IMR-90 (cell line): ENCODE data around the gene CHRNA10. TPM values are rescaled to one million over a fixed set of nuclear protein-coding genes. Genes with fewer than 3 reads are reported as not detected.

Source experiments
- ATAC-seq: fragments of 200-7000 bp; cut with Tn5 transposase; 2 replicates; pipeline ENCODE4 v1.9.1; 2020; ENCODE audit warnings: low read depth, mild to moderate bottlenecking, moderate library complexity
- BruUV-seq: library from RNA; stranded (reverse); fragments of 400-500 nt; replicated peaks from 2 replicates; lab custom pipeline; 2021; lab: Mats Ljungman, UMichigan
- CTCF ChIA-PET: fragments of 300-600 bp; formaldehyde crosslinking; extraction: SDS; loops from one replicate; lab custom pipeline; 2021; ENCODE audit warnings: antibody characterized with exemption; lab: Yijun Ruan, JAX
- POLR2A ChIA-PET: fragments of 300-600 bp; sonication (Branson Sonifier 250); formaldehyde crosslinking; loops from one replicate; lab custom pipeline; 2022; ENCODE audit warnings: antibody characterized with exemption; ENCODE audit not compliant: unreplicated experiment; lab: Charles Lee
- DNase-seq: peaks from one replicate; pipeline ENCODE4 v3.0.0; 2013
- H2AFZ ChIP-seq: replicated peaks from 2 replicates; pipeline ENCODE3; 2013; ENCODE audit warnings: low read length, mild to moderate bottlenecking; ENCODE audit not compliant: poor library complexity
- H2AK5ac ChIP-seq: 2 replicates; pipeline ENCODE4 v1.6.1; 2013; ENCODE audit warnings: low read depth, low read length, inconsistent platforms
- H2AK9ac ChIP-seq: replicated peaks from 2 replicates; pipeline ENCODE3; 2013; ENCODE audit warnings: mild to moderate bottlenecking, low read depth, low read length, moderate library complexity; ENCODE audit not compliant: poor library complexity
- H2BK120ac ChIP-seq: 2 replicates; pipeline ENCODE4 v1.6.1; 2013; ENCODE audit warnings: low read depth, low read length, inconsistent platforms
- H2BK15ac ChIP-seq: 3 replicates; pipeline ENCODE4 v1.6.1; 2013; ENCODE audit warnings: low read depth, low read length, inconsistent platforms
- H2BK20ac ChIP-seq: 2 replicates; pipeline ENCODE4 v1.6.1; 2013; ENCODE audit warnings: low read depth, mild to moderate bottlenecking, inconsistent platforms, low read length, moderate library complexity
- H2BK5ac ChIP-seq: 2 replicates; pipeline ENCODE4 v1.6.1; 2013; ENCODE audit warnings: mild to moderate bottlenecking, low read depth, low read length, inconsistent platforms; ENCODE audit not compliant: poor library complexity, severe bottlenecking
- H3K14ac ChIP-seq: replicated peaks from 2 replicates; pipeline ENCODE4 v1.6.1; 2013; ENCODE audit warnings: low read depth, low read length, inconsistent platforms
- H3K18ac ChIP-seq: 2 replicates; pipeline ENCODE4 v1.6.1; 2013; ENCODE audit warnings: low read depth, low read length, control low read depth
- H3K23ac ChIP-seq: 2 replicates; pipeline ENCODE4 v1.6.1; 2013; ENCODE audit warnings: low read depth, low read length, inconsistent platforms
- H3K27ac ChIP-seq: 2 replicates; pipeline ENCODE4 v1.5.1; 2013; ENCODE audit warnings: mild to moderate bottlenecking, control low read depth, low read length; ENCODE audit not compliant: insufficient read depth
- H3K27me3 ChIP-seq: 2 replicates; pipeline ENCODE4 v1.6.1; 2013; ENCODE audit warnings: low read length; ENCODE audit not compliant: control insufficient read depth, insufficient read depth
- H3K36me3 ChIP-seq: 2 replicates; pipeline ENCODE4 v1.6.1; 2013; ENCODE audit warnings: low read length, mixed read lengths; ENCODE audit not compliant: control insufficient read depth, insufficient read depth
- H3K4ac ChIP-seq: 2 replicates; pipeline ENCODE4 v1.6.1; 2013; ENCODE audit warnings: low read depth, low read length, inconsistent platforms
- H3K4me1 ChIP-seq: 2 replicates; pipeline ENCODE4 v1.6.1; 2013; ENCODE audit warnings: low read length, mixed read lengths; ENCODE audit not compliant: control insufficient read depth, insufficient read depth
- H3K4me2 ChIP-seq: 2 replicates; pipeline ENCODE4 v1.6.1; 2013; ENCODE audit warnings: low read depth, mild to moderate bottlenecking, control low read depth, low read length, moderate library complexity
- H3K4me3 ChIP-seq: 2 replicates; pipeline ENCODE4 v1.5.1; 2013; ENCODE audit warnings: low read depth, mild to moderate bottlenecking, control low read depth, low read length, moderate library complexity; ENCODE audit not compliant: insufficient read depth
- H3K56ac ChIP-seq: 2 replicates; pipeline ENCODE4 v1.6.1; 2013; ENCODE audit warnings: low read length, inconsistent platforms; ENCODE audit not compliant: insufficient read depth; ENCODE audit errors: extremely low read depth
- H3K79me1 ChIP-seq, 2 experiments: 2 replicates each; pipeline ENCODE4 v1.6.1; 2013; ENCODE audit warnings: low read length in 2 of 2, inconsistent platforms in 1 of 2, low read depth in 1 of 2
- H3K9ac ChIP-seq: 2 replicates; pipeline ENCODE4 v1.6.1; 2013; ENCODE audit warnings: low read depth, low read length, control low read depth
- H3K9me1 ChIP-seq: 2 replicates; pipeline ENCODE4 v1.6.1; 2013; ENCODE audit warnings: low read length, inconsistent platforms; ENCODE audit not compliant: insufficient read depth
- H3K9me3 ChIP-seq: 2 replicates; pipeline ENCODE4 v1.6.1; 2013; ENCODE audit warnings: low read length; ENCODE audit not compliant: control insufficient read depth, insufficient read depth
- H4K20me1 ChIP-seq: 2 replicates; pipeline ENCODE4 v1.6.1; 2013; ENCODE audit warnings: low read length, inconsistent platforms; ENCODE audit not compliant: insufficient read depth
- H4K5ac ChIP-seq: 2 replicates; pipeline ENCODE4 v1.6.1; 2013; ENCODE audit warnings: mild to moderate bottlenecking, low read depth, low read length, control low read depth
- H4K8ac ChIP-seq, 2 experiments: 2 replicates each; pipeline ENCODE4 v1.6.1; 2013; ENCODE audit warnings: low read depth in 2 of 2, low read length in 2 of 2, control low read depth in 1 of 2, inconsistent platforms in 1 of 2
- H4K91ac ChIP-seq: 2 replicates; pipeline ENCODE4 v1.6.1; 2013; ENCODE audit warnings: low read depth, low read length, inconsistent platforms; ENCODE audit not compliant: insufficient read depth
- CHD1 ChIP-seq: IDR thresholded peaks from 2 replicates; pipeline ENCODE4 v1.6.1; 2012; ENCODE audit warnings: low read depth, low read length, improper control_type of control experiment
- CTCF ChIP-seq: conservative IDR thresholded peaks from 2 replicates; pipeline ENCODE4 v1.5.1; 2012; ENCODE audit warnings: mild to moderate bottlenecking, low read depth, low read length, improper control_type of control experiment
- FOS ChIP-seq: fragments of 150-350 bp; IDR thresholded peaks from 2 replicates; pipeline ENCODE4 v1.6.1; 2016; ENCODE audit warnings: low read depth, low read length
- MAZ ChIP-seq: IDR thresholded peaks from 2 replicates; pipeline ENCODE4 v1.6.1; 2012; ENCODE audit warnings: low read depth, mild to moderate bottlenecking, low read length, improper control_type of control experiment, moderate library complexity, borderline replicate concordance
- RCOR1 ChIP-seq: IDR thresholded peaks from 2 replicates; pipeline ENCODE4 v1.6.1; 2012; ENCODE audit warnings: mild to moderate bottlenecking, low read length, improper control_type of control experiment; ENCODE audit not compliant: insufficient replicate concordance
- SMC3 ChIP-seq: fragments of 150-350 bp; IDR thresholded peaks from 2 replicates; pipeline ENCODE4 v1.6.1; 2016; ENCODE audit warnings: low read depth, mild to moderate bottlenecking, antibody characterized with exemption, low read length, moderate library complexity
- USF2 ChIP-seq: fragments of 150-350 bp; IDR thresholded peaks from 2 replicates; pipeline ENCODE4 v1.6.1; 2017; ENCODE audit warnings: mild to moderate bottlenecking, antibody characterized with exemption, low read length, low read depth
- WGBS, 2 experiments: methylation state at CpG; one replicate each; pipeline versions ENCODE4 v1.1.5 to v1.1.7; 2013; ENCODE audit warnings: missing lambda C conversion rate in 2 of 2; ENCODE audit not compliant: insufficient read length in 1 of 2; ENCODE audit errors: extremely low coverage in 2 of 2; 5-methylcytosine and 5-hydroxymethylcytosine counted together
- dilution Hi-C: fragments of 300-500 bp; cut with HindIII; formaldehyde crosslinking; loops from one replicate; pipeline ENCODE4 v1.14.3; 2018; ENCODE audit warnings: low sequenced_read_pairs; ENCODE audit not compliant: unreplicated experiment
- in situ Hi-C: fragments of 300-500 bp; cut with MboI; formaldehyde crosslinking; loops from 3 replicates; pipeline ENCODE4 v1.14.3; 2019; ENCODE audit warnings: low sequenced_read_pairs, inconsistent platforms, mixed read lengths
- intact Hi-C: fragments of 100-400 bp; cut with micrococcal nuclease; formaldehyde crosslinking; loops from 2 replicates; pipeline ENCODE4 v1.10.0; 2022
- polyA plus RNA-seq, 3 experiments: library from polyadenylated mRNA; depleted of rRNA; stranded (reverse); fragments of >200 nt; gene quantifications; 2 replicates each; pipeline ENCODE4 v1.2.3, GENCODE V29; 2012; ENCODE audit warnings: low replicate concordance in 1 of 3
- total RNA-seq: library from RNA; depleted of rRNA; stranded (reverse); fragments of >200 nt; gene quantifications from 2 replicates; pipeline ENCODE4 v1.2.3, GENCODE V29; 2012

CHRNA10 gene
- total and polyA plus RNA-seq, 2 of the 4 experiments (the other 2 are of a cell fraction), result 0.36 to 0.79 TPM

- H3K23ac ChIP-seq, result no peak overlapping the region
- no peak overlapping the region for H2AK5ac ChIP-seq
- H3K36me3 ChIP-seq, result peaks cover 56% of the 10 kb centered on the region
- no peak overlapping the region for H4K8ac ChIP-seq
- H3K4me3 ChIP-seq, result no peak overlapping the region
- no peaks in the 10 kb centered on the region for H3K4me1 ChIP-seq
- ATAC-seq (no peak), DNase-seq (no peak)
- no peak overlapping the region for H4K5ac ChIP-seq
- in situ Hi-C loops (no loop called here), intact Hi-C loops (no loop called here), dilution Hi-C loops (no loop called here)
- no peak overlapping the region for H2BK15ac ChIP-seq
- POLR2A ChIA-PET, result no interaction called here
- peaks cover 8% of the 10 kb centered on the region; the same call in 1 of the 2 replicates for H3K9me1 ChIP-seq
- H3K56ac ChIP-seq, result no peak overlapping the region
- H2AFZ ChIP-seq, result no peak overlapping the region
- WGBS, 2 experiments, result 100% methylated on average over 3 of the region's 7 CpGs; no CpG with 5 or more reads in 1 of the 2 experiments
- no peak overlapping the region for H3K14ac ChIP-seq
- peaks cover 5% of the 10 kb centered on the region in 2 experiments; a peak in 3 of 4 replicates for H3K79me1 ChIP-seq
- no peak overlapping the region for H2BK20ac ChIP-seq
- H3K27ac ChIP-seq, result no peak overlapping the region
- H2BK120ac ChIP-seq, result no peak overlapping the region
- TF ChIP-seq FOS (no peak), CHD1 (no peak), SMC3 (no peak), USF2 (no peak), CTCF (no peak), MAZ (no peak), RCOR1 (no peak)
- no peak overlapping the region for H3K18ac ChIP-seq
- no peak overlapping the region for H3K9ac ChIP-seq
- H2BK5ac ChIP-seq, result no peak overlapping the region
- H4K91ac ChIP-seq, result no peak overlapping the region
- no TSS peak for BruUV-seq
- H3K27me3 ChIP-seq, result no peaks in the 10 kb centered on the region
- no peaks in the 10 kb centered on the region for H3K9me3 ChIP-seq
- CTCF ChIA-PET, result no interaction called here
- H3K4me2 ChIP-seq, result no peak overlapping the region
- no peak overlapping the region for H2AK9ac ChIP-seq
- H4K20me1 ChIP-seq, result no peaks in the 10 kb centered on the region
- no peak overlapping the region for H3K4ac ChIP-seq
Measured at GRCh38 chr11:3669128-3669527, 2.1 kb downstream of the CHRNA10 start.
